Spinal cord (tissue), 10 donors: ENCODE measurements around the gene RICTOR. TPM values are rescaled to one million over a fixed set of nuclear protein-coding genes. Genes with fewer than 3 reads are reported as not detected.
"Not testable (repeated sequence)": the region's sequence is repeated elsewhere in the genome, so short reads cannot be mapped to it uniquely, and the experiment has no call there.

Experiments used
- DNase-seq, 6 donors: peaks; one replicate each; pipeline versions ENCODE4 v3.0.0 to v3.0.0-alpha.2; 2013 to 2015; ENCODE audit warnings: low spot score in 6 of 6, low read depth in 4 of 6
- H3K27ac ChIP-seq: one replicate; pipeline ENCODE4 v1.5.1; 2013; ENCODE audit warnings: low read depth, low read length, control low read depth
- H3K27me3 ChIP-seq: one replicate; pipeline ENCODE4 v1.6.1; 2013; ENCODE audit warnings: low read length; ENCODE audit not compliant: control insufficient read depth, insufficient read depth
- H3K36me3 ChIP-seq: one replicate; pipeline ENCODE4 v1.6.1; 2013; ENCODE audit warnings: low read length; ENCODE audit not compliant: control insufficient read depth, insufficient read depth
- H3K4me1 ChIP-seq: one replicate; pipeline ENCODE4 v1.6.1; 2013; ENCODE audit warnings: low read length; ENCODE audit not compliant: control insufficient read depth, insufficient read depth
- H3K4me3 ChIP-seq: one replicate; pipeline ENCODE4 v1.5.1; 2013; ENCODE audit warnings: low read depth, low read length, control low read depth
- H3K9me3 ChIP-seq: one replicate; pipeline ENCODE4 v1.6.1; 2013; ENCODE audit warnings: low read length; ENCODE audit not compliant: control insufficient read depth, insufficient read depth
- WGBS: methylation state at CpG from one replicate; pipeline ENCODE4 v1.1.5; 2013; ENCODE audit warnings: missing lambda C conversion rate; ENCODE audit not compliant: insufficient coverage; 5-methylcytosine and 5-hydroxymethylcytosine counted together
- polyA plus RNA-seq, 2 donors: library from polyadenylated mRNA; unstranded; fragments of 120-200 nt; gene quantifications; one replicate each; pipeline ENCODE4 v1.2.1, GENCODE V29; 2013; ENCODE audit not compliant: insufficient read length in 2 of 2
- total RNA-seq, 2 donors: library from RNA; depleted of rRNA in 1 of 2; stranded (reverse); fragments of 120-200 nt in 1 of 2; fragments of >200 nt in 1 of 2; gene quantifications; one replicate each; pipeline versions ENCODE4 v1.2.3 to v1.2.4, GENCODE V29; 2013 to 2014
- donor health status: healthy.

Gene RICTOR
- total and polyA plus RNA-seq, 4 donors, result 17.9 to 100 (median 34.2) TPM

DNA sequence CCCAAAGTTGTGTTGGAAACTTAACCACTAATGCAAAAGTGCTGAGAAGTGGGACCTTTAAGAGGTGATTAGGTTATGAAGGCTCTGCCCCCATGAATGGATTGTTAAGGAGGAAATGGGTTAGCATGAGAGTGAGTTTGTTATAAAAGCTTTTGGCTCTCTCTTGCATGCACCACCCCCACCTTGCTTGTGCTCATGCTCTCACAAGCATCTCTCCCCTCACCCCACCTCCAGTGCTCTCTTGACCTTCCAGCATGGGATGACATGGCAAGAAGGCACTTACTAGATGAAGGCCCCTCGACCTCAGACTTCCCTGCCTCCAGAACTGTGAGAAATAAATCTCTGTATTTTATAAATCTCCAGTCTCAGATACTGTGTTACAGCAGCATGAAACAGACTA is 52.8 kb downstream of the RICTOR start:
- Histone ChIP-seq H3K27me3 (no peaks in the 10 kb centered on the region), H3K36me3 (no peaks in the 10 kb centered on the region), H3K4me1 (no peaks in the 10 kb centered on the region), H3K9me3 (no peaks in the 10 kb centered on the region), H3K4me3 (no peak overlapping the region), H3K27ac (no peak overlapping the region)
- WGBS, result no CpG with 5 or more reads among the region's 1 CpG
- DNase-seq, result no peak

DNA sequence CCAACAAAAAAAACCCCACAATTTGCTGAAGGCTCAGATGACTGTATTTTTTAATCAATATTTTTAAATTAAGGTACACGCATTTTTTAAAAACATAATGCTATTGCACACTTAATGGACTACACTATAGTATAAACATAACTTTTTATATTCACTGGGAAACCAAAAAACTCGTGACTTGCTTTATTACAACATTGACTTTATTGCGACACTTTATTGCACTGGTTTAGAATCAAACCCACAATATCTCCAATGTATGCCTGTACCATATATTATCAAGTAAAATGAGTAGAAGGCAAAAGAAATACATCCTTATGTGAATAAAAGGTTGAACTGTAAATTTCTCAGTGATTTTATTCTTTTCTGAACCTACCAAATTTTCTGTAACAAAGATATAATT is 53.7 kb downstream of the RICTOR start:
- WGBS, result no CpG with 5 or more reads among the region's 3 CpGs
- H3K36me3 ChIP-seq, result no peaks in the 10 kb centered on the region
- no peak overlapping the region for H3K27ac ChIP-seq
- H3K4me3 ChIP-seq, result no peak overlapping the region
- H3K9me3 ChIP-seq, result no peaks in the 10 kb centered on the region
- H3K4me1 ChIP-seq, result no peaks in the 10 kb centered on the region
- H3K27me3 ChIP-seq, result no peaks in the 10 kb centered on the region
- DNase-seq, result no peak

DNA sequence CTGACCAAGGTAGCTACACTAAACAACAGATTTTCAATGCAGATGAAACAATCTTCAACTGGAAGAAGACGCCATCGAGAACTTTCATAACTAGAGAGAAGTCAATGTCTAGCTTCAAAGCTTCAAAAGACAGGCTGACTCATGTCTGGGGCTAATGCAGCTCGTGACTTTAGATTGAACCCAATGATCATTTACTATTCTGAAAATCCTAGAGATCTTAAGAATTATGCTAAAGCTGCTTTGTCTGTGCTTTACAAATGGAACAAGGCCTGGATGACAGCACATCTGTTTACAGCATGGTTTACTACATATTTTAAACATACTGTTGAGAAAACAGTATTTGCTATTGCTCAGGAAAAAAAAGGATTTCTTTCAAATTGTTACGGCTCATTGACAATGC is 54.9 kb downstream of the RICTOR start:
- DNase-seq, result no peak
- H3K9me3 ChIP-seq, result no peaks in the 10 kb centered on the region
- H3K4me1 ChIP-seq, result no peaks in the 10 kb centered on the region
- H3K36me3 ChIP-seq, result no peaks in the 10 kb centered on the region
- H3K27ac ChIP-seq, result no peak overlapping the region
- no peaks in the 10 kb centered on the region for H3K27me3 ChIP-seq
- H3K4me3 ChIP-seq, result no peak overlapping the region
- WGBS, result 81% methylated on average over 3 of the region's 4 CpGs

DNA sequence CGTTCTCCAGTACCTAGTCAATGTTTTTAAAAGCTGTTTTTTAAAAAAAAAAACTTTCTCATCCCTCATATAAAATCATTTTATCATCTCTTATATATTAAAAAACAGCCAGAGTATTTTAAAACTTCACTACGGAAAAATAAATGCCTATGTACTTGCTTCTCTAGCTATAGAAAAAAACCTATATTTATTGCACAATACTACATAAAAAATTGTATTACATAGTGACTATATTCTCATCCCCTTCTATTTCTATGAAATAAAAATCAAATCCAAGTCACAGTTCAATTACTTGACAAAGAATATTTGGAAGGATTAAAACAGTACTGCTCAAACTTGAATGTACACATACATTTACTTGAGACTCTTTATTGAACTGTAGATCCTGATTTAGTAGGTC is 56.7 kb downstream of the RICTOR start:
- H3K4me3 ChIP-seq, result no peak overlapping the region
- no CpG with 5 or more reads among the region's 2 CpGs for WGBS

DNA sequence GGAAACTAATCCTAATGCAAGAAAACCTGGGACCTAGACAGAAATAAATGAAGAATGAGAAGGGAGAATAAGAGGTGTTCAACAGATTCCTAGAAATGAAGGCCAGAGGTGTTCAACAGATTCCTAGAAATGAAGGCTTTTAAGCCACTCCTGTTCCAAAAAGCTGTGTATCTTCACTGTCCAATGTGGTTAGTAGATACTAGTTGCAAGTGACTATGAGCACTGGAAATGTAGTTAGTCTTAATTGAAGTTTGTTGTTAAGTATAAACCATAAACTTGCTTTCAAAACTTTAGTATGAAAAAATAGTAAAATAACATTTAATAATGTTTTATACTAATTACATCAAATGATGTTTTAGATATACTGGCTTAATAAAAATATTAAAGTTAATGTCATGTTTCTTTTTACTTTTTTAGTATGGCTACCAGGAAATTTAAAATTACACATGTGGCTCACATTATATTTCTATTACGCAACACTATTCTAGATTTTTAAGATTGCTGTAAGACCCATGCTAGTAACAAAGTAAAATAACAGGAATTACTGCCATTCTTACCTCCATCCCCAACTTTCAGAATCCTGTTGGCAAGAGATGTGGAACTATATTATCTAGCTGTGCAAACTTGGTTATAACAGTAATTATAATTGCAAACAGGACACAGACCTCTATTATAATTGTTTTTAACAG is 57.5 kb downstream of the RICTOR start:
- Histone ChIP-seq H3K4me3 (no peak overlapping the region), H3K27me3 (no peaks in the 10 kb centered on the region), H3K9me3 (no peaks in the 10 kb centered on the region), H3K36me3 (no peaks in the 10 kb centered on the region), H3K27ac (no peak overlapping the region), H3K4me1 (no peaks in the 10 kb centered on the region)
- WGBS, result no CpG with 5 or more reads among the region's 1 CpG
- no peak for DNase-seq

More for the DNA sequence above, 56.7 kb downstream of the RICTOR start:
- Histone ChIP-seq H3K27ac (no peak overlapping the region), H3K9me3 (no peaks in the 10 kb centered on the region), H3K27me3 (no peaks in the 10 kb centered on the region), H3K4me1 (no peaks in the 10 kb centered on the region), H3K36me3 (no peaks in the 10 kb centered on the region)
- no peak for DNase-seq

DNA sequence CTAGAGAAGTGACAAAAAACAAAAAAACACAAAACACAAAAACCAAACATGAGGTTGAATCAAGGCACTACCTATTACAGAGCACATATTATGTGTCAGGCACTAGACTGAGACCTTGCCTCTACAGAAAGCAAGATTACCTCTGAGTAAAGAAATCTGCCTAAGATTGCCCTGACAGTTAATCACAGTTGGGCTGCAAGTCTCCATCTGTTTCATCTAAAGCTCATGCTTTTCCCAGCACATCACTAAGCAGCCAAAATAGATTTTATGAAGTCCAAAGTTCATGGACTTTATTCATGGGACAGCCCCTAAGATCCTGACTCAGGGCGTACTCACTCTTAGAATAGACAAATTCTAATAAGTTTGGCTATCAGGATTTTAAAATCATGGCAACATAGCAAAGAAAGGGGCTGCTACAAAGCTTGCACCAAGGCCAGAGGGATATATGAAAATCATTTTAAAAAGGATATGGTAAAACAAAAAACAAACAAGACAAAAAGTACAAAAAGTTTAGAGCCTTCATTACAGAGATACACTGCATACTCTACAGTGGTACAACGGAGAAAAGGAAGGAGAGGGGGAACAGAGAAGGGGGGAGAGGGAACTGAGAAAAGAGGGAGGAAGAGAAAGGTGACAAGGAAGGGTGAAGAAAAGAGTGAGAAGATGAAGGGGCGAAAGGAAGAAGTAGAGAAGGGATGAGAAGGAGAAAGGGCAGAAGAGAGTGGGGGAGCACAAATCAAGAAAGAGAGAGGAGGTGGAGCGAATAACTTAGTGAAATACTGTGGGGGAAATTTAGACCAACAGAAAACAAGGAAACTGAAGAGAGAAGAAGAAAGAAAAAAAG is 58.2 kb downstream of the RICTOR start:
- Histone ChIP-seq H3K27ac (no peak overlapping the region), H3K27me3 (no peaks in the 10 kb centered on the region), H3K9me3 (peaks cover 6% of the 10 kb centered on the region), H3K36me3 (peaks cover 6% of the 10 kb centered on the region), H3K4me1 (no peaks in the 10 kb centered on the region), H3K4me3 (no peak overlapping the region)
- WGBS, result 81% methylated on average over 3 of the region's 4 CpGs
- peak in 1 of 6 donors; percentile 2 for DNase-seq

DNA sequence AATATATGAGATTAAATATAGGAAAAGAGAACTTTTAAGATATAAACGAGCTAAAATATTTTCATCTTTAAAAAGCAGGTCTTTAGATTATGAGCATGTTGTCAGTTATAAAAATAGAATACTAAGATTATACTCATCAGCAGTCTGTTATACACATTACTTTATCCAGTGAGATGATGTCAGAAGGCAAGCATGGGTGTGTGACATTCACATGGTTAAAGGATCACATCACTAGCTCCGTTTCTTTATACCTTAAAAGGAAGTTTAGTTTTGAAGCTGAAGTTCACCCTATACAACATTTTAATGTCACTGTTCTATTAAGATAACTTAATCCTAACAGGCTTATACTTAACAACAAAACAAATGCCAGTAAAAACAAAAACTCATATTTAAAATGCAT is 59.6 kb downstream of the RICTOR start:
- H3K27me3 ChIP-seq, result no peaks in the 10 kb centered on the region
- H3K27ac ChIP-seq, result no peak overlapping the region
- peaks cover 6% of the 10 kb centered on the region for H3K36me3 ChIP-seq
- H3K4me3 ChIP-seq, result no peak overlapping the region
- H3K9me3 ChIP-seq, result peaks cover 7% of the 10 kb centered on the region
- no CpG with 5 or more reads among the region's 2 CpGs for WGBS
- H3K4me1 ChIP-seq, result no peaks in the 10 kb centered on the region
- no peak for DNase-seq

DNA sequence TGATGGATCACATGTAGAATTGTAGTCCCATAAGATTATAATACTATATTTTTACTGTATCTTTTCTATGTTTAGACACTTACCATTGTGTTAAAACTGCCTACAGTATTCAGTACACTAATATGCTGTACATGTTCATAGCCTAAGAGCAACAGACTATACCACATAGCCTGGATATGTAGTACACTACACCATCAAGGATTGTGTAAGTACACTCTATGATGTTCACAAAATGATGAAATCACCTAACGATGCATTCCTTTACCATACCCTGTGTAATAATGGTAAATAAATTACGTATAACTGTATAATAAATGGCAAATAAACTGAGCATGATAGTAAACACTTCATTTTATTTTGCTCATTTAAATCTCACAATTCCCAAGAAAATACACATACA is 60.3 kb downstream of the RICTOR start:
- H3K4me1 ChIP-seq, result no peaks in the 10 kb centered on the region
- no CpG with 5 or more reads among the region's 2 CpGs for WGBS
- DNase-seq, result no peak
- no peaks in the 10 kb centered on the region for H3K27me3 ChIP-seq
- peaks cover 7% of the 10 kb centered on the region for H3K9me3 ChIP-seq
- no peak overlapping the region for H3K4me3 ChIP-seq
- H3K27ac ChIP-seq, result no peak overlapping the region
- peaks cover 6% of the 10 kb centered on the region for H3K36me3 ChIP-seq

DNA sequence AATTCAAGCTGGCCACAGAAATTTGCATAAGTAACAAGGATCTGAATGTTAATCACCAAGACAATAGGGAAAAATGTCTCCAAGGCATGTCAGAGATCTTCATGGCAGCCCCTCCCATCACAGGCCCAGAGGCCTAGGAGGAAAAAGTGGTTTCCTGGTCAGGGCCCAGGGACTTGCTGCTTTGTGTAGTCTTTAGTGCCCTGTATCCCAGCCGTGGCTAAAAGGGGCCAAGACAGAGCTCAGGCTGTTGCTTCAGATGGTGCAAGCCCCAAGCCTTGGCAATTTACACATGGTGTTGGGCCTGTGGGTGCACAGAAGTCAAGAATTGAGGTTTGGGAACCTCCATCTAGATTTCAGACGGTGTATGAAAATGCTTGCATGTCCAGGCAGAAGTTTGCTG is 63.2 kb downstream of the RICTOR start:
- DNase-seq, H3K36me3 ChIP-seq, H3K27ac ChIP-seq, H3K27me3 ChIP-seq, H3K4me1 ChIP-seq, H3K4me3 ChIP-seq, H3K9me3 ChIP-seq: not testable (repeated sequence)
- 100% methylated on average over 2 of the region's 2 CpGs for WGBS

DNA sequence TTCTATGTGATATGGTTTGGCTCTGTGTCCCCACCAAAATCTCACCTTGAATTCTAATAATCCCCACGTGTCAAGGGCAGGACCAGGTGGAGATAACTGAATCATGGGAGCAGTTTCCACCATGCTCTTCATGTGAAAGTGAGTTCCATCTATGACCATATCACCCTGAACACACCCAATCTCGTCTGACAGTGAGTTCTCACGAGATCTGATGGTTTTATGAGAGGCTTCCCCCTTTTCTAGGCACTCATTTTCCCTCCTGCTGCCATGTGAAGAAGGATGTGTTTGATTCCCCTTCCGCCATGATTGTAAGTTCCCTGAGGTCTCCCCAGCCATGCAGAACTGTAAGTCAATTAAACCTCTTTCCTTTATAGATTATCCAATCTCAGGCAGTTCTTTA is 64.2 kb downstream of the RICTOR start:
- peaks cover 6% of the 10 kb centered on the region for H3K36me3 ChIP-seq
- no peaks in the 10 kb centered on the region for H3K4me1 ChIP-seq
- H3K27me3 ChIP-seq, result no peaks in the 10 kb centered on the region
- H3K4me3 ChIP-seq, result no peak overlapping the region
- no peak overlapping the region for H3K27ac ChIP-seq
- WGBS, result no CpG with 5 or more reads among the region's 4 CpGs
- DNase-seq, result no peak
- H3K9me3 ChIP-seq, result peaks cover 7% of the 10 kb centered on the region
